Measurements from ENCODE around the gene TLK1.
"Not testable (repeated sequence)": the region's sequence is repeated elsewhere in the genome, so short reads cannot be mapped to it uniquely, and the experiment has no call there.

The TLK1 gene

DNA sequence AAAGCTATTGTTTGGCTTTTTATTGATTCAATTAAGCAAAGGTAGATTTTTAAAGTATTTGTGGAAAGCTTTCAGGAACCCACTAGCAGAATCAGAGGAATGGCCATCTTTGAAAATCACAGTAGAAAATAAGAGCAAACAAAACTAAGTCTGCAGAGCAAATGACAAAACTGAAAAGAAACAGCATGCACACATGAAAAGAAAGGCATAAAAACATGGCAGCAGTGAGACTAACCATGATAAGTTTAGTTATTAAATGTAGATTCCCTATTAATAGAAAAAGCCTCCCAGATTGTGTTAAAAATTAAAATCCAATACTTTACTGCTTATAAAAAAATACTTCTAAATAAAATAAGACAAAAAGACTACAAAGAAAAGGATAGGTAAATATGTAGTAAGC is 9.1 kb upstream of the TLK1 start:
- no peaks in the 10 kb centered on the region for H3K36me3 ChIP-seq (ENCODE audit: control insufficient read depth, insufficient read depth, low read length)

DNA sequence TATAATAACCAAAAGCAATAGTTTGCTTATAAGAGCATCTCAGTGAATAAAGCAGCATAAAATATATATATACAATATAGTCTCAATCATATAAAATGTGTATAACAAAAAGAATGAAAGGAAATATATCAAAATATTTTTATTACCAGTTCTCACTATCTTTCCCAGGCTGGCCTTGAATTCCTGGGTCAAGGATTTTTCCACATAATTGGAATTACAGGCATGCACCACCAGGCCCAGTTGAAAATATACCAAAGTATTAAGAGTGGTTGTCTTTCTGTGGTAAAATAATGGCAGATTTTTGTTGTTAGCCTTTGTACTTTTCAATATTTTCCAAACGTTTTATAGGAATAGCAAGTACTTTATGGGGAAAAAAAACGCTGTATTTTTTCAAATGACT is 8.6 kb upstream of the TLK1 start:
- Histone ChIP-seq H3K4me3 (ENCODE audit: extremely low read depth, insufficient read depth, low read length, poor library complexity, severe bottlenecking) (no peak overlapping the region), H3K4me1 (ENCODE audit: control insufficient read depth, insufficient read depth, low read length, poor library complexity, severe bottlenecking) (no peaks in the 10 kb centered on the region), H3K9me3 (ENCODE audit: control insufficient read depth, low read length) (no peaks in the 10 kb centered on the region), H3K27ac (ENCODE audit: low read depth, low read length, severe bottlenecking) (no peak overlapping the region), H3K36me3 (ENCODE audit: control insufficient read depth, insufficient read depth, low read length) (no peaks in the 10 kb centered on the region)
- WGBS, 2 experiments (ENCODE audit: insufficient coverage in 2 of 2) = 100% methylated on average over 1 of the region's 2 CpGs; no CpG with 5 or more reads in 1 of the 2 experiments

More for the DNA sequence above, 9.1 kb upstream of the TLK1 start:
- Histone ChIP-seq H3K4me3 (ENCODE audit: extremely low read depth, insufficient read depth, low read length, poor library complexity, severe bottlenecking) (no peak overlapping the region), H3K4me1 (ENCODE audit: control insufficient read depth, insufficient read depth, low read length, poor library complexity, severe bottlenecking) (no peaks in the 10 kb centered on the region), H3K9me3 (ENCODE audit: control insufficient read depth, low read length) (no peaks in the 10 kb centered on the region), H3K27ac (ENCODE audit: low read depth, low read length, severe bottlenecking) (no peak overlapping the region)

GRCh38 chr2:171167352-171167997 is 6.8 kb upstream of the TLK1 start:
- no CpG with 5 or more reads among the region's 1 CpG for WGBS, 2 experiments (ENCODE audit: insufficient coverage in 2 of 2)
- Histone ChIP-seq H3K36me3 (ENCODE audit: control insufficient read depth, insufficient read depth, low read length) (no peaks in the 10 kb centered on the region), H3K27ac (ENCODE audit: low read depth, low read length, severe bottlenecking) (no peak overlapping the region), H3K9me3 (ENCODE audit: control insufficient read depth, low read length) (no peaks in the 10 kb centered on the region), H3K4me1 (ENCODE audit: control insufficient read depth, insufficient read depth, low read length, poor library complexity, severe bottlenecking) (no peaks in the 10 kb centered on the region), H3K4me3 (ENCODE audit: extremely low read depth, insufficient read depth, low read length, poor library complexity, severe bottlenecking) (no peak overlapping the region)

GRCh38 chr2:171166328-171166983 is 5.8 kb upstream of the TLK1 start:
- H3K27ac ChIP-seq (ENCODE audit: low read depth, low read length, severe bottlenecking) = no peak overlapping the region
- H3K36me3 ChIP-seq (ENCODE audit: control insufficient read depth, insufficient read depth, low read length) = no peaks in the 10 kb centered on the region
- 91 to 92% methylated on average over 5 of the region's 6 CpGs for WGBS, 2 experiments (ENCODE audit: insufficient coverage in 2 of 2)
- no peaks in the 10 kb centered on the region for H3K9me3 ChIP-seq (ENCODE audit: control insufficient read depth, low read length)
- no peak overlapping the region for H3K4me3 ChIP-seq (ENCODE audit: extremely low read depth, insufficient read depth, low read length, poor library complexity, severe bottlenecking)
- H3K4me1 ChIP-seq (ENCODE audit: control insufficient read depth, insufficient read depth, low read length, poor library complexity, severe bottlenecking) = no peaks in the 10 kb centered on the region

GRCh38 chr2:171165967-171166327 is 5.3 kb upstream of the TLK1 start:
- Histone ChIP-seq H3K27ac (ENCODE audit: low read depth, low read length, severe bottlenecking) (no peak overlapping the region), H3K9me3 (ENCODE audit: control insufficient read depth, low read length) (no peaks in the 10 kb centered on the region), H3K4me3 (ENCODE audit: extremely low read depth, insufficient read depth, low read length, poor library complexity, severe bottlenecking) (no peak overlapping the region), H3K36me3 (ENCODE audit: control insufficient read depth, insufficient read depth, low read length) (no peaks in the 10 kb centered on the region), H3K4me1 (ENCODE audit: control insufficient read depth, insufficient read depth, low read length, poor library complexity, severe bottlenecking) (no peaks in the 10 kb centered on the region)
- WGBS, 2 experiments (ENCODE audit: insufficient coverage in 2 of 2) = no CpG with 5 or more reads among the region's 1 CpG

GRCh38 chr2:171163261-171163660 is 2.6 kb upstream of the TLK1 start:
- Histone ChIP-seq H3K4me1 (ENCODE audit: control insufficient read depth, insufficient read depth, low read length, poor library complexity, severe bottlenecking) (no peaks in the 10 kb centered on the region), H3K27ac (ENCODE audit: low read depth, low read length, severe bottlenecking) (no peak overlapping the region), H3K9me3 (ENCODE audit: control insufficient read depth, low read length) (no peaks in the 10 kb centered on the region), H3K4me3 (ENCODE audit: extremely low read depth, insufficient read depth, low read length, poor library complexity, severe bottlenecking) (no peak overlapping the region), H3K36me3 (ENCODE audit: control insufficient read depth, insufficient read depth, low read length) (no peaks in the 10 kb centered on the region)
- WGBS, 2 experiments (ENCODE audit: insufficient coverage in 2 of 2) = 78 to 97% methylated on average over 1 to 3 of the region's 4 CpGs

DNA sequence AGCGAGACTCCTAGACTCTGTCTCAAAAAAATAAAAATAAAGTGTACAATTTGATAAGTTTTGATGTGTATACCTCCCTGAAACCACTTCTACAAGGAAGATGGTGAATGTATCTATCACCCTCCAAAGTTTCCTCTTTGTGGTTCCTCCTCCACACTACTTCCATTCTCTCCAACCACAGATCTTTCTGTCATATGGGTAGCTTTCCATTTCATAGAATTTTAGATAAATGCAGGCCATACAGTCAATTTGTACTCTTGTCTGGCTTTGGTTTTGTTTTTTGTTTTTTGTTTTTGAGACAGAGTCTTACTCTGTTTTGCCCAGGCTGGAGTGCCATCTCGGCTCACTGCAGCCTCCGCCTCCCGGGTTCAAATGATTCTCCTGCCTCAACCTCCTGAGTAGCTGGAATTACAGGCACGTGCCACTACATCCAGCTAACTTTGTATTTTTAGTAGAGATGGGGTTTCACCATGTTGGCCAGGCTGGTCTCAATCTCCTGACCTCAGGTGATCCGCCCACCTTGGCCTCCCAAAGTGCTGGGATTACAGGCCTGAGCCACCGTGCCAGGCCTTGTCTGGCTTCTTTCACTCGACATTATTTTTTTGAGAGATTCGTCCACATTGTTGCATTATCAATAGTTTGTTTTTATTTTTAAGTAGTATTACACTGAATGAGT is 2.0 kb upstream of the TLK1 start:
- not testable (repeated sequence) for H3K4me1 ChIP-seq (ENCODE audit: control insufficient read depth, insufficient read depth, low read length, poor library complexity, severe bottlenecking); H3K27ac ChIP-seq (ENCODE audit: low read depth, low read length, severe bottlenecking); H3K9me3 ChIP-seq (ENCODE audit: control insufficient read depth, low read length); H3K4me3 ChIP-seq (ENCODE audit: extremely low read depth, insufficient read depth, low read length, poor library complexity, severe bottlenecking); H3K36me3 ChIP-seq (ENCODE audit: control insufficient read depth, insufficient read depth, low read length)
- 98 to 100% methylated on average over 3 to 5 of the region's 9 CpGs for WGBS, 2 experiments (ENCODE audit: insufficient coverage in 2 of 2)

DNA sequence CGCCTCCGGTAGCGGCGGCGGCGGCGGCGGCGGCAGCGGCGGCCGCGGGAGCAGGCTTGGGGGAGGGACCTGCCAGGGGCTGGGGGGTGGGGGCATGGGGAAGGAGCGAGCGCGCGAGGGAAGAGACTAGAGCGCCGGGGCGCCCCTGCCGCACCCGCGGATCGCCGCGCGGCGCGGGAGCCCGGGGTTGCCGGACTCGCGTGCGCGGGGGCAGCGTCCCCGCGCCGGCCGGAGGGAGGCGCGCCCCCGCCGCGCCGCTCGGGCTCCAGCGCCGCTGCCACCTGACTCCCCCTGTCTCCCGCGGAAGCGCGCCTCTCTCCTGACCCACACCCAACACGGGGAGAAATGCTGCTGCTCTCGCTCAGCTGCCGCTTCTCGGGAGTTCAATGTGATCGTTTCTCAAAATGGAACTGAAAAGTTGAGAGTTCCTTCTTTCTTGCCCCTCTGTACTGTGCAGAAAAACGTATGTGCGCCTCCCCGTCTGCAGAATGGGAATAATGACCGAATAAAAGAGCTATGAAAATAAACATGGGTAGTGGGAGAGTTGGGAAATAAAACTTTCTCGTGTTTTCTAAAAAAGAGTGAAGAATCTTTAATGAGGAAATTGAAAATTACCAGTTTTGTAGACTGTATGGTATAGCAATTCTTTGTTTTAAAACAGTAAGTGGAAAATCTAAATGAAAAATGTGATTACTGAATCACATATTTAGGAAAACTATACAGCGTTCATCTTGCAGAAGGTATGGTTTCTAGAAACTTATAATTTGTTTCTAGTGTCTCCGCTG is 455 bp upstream of the TLK1 start:
- Histone ChIP-seq H3K36me3 (ENCODE audit: control insufficient read depth, insufficient read depth, low read length) (no peaks in the 10 kb centered on the region), H3K4me1 (ENCODE audit: control insufficient read depth, insufficient read depth, low read length, poor library complexity, severe bottlenecking) (no peaks in the 10 kb centered on the region), H3K4me3 (ENCODE audit: extremely low read depth, insufficient read depth, low read length, poor library complexity, severe bottlenecking) (peak overlapping the region; percentile 91), H3K27ac (ENCODE audit: low read depth, low read length, severe bottlenecking) (peak overlapping the region; percentile 97), H3K9me3 (ENCODE audit: control insufficient read depth, low read length) (no peaks in the 10 kb centered on the region)
- 0 to 2% methylated on average over 40 to 45 of the region's 65 CpGs for WGBS, 2 experiments (ENCODE audit: insufficient coverage in 2 of 2)

DNA sequence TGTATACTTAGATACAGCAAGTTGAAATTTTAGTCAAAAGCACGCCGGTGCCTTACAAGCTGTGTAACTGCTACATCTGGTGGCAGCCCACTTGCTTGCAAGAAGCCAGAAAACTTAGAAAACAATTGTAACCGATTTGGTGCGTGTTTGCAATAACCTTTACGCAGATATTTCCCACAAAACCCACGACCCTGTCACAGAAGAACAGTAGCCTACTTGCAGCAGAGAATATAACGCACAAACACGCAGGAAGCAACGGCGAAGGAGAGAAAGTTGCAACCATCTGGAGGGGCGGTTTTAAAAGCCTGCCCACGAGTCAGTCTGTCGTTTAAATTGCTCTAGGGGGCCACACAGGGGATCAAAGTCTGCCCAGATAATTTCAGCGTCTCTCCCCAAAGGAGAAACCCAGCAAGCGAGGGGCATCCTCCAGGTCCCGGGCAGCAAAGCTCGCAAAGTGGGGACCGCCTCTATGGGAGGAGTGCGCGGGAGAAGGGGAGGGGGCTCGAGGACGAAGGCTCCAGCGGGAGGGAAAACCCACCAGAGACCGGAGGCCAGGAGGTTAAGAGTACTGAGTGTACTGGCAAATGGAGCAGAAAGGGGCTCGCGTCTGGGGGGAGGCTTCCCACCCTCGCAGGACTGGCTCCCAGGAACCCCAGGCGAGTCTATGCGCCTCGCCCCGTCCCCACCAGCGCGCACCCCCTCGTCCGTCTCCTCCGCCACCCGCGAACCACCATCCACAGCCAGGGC is 1.1 kb downstream of the TLK1 start:
- H3K9me3 ChIP-seq (ENCODE audit: control insufficient read depth, low read length) = no peaks in the 10 kb centered on the region
- H3K4me1 ChIP-seq (ENCODE audit: control insufficient read depth, insufficient read depth, low read length, poor library complexity, severe bottlenecking) = no peaks in the 10 kb centered on the region
- peak overlapping the region; percentile 91 for H3K4me3 ChIP-seq (ENCODE audit: extremely low read depth, insufficient read depth, low read length, poor library complexity, severe bottlenecking)
- H3K36me3 ChIP-seq (ENCODE audit: control insufficient read depth, insufficient read depth, low read length) = no peaks in the 10 kb centered on the region
- peak overlapping the region; percentile 97 for H3K27ac ChIP-seq (ENCODE audit: low read depth, low read length, severe bottlenecking)
- 0 to 1% methylated on average over 20 to 25 of the region's 38 CpGs for WGBS, 2 experiments (ENCODE audit: insufficient coverage in 2 of 2)

DNA sequence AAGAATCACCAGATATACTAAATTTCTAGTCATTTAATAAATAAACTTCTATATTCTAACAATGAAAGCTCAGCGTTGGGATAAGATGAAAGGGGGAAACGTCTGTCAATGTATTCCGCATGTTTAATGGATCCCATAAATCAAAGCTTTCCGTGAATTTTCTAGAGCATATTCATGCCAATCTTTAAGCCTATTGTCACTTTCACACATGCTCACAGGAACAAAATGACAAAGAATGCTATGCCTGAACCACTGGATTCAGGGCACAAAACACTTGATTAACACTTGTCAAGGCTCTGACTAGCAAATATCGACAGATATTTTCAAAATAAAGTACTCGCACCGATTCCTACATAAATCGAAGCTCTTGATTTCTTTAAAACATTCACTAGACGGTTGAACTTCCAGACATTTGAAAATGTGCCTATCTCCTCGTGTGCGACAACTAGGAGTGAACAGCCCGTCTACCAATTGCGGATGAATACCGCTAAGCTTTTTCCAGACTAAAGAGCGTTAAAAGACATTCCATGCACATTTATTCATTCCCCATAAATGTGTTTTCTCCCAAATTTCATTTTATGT is 1.8 kb downstream of the TLK1 start:
- Histone ChIP-seq H3K27ac (ENCODE audit: low read depth, low read length, severe bottlenecking) (peak overlapping the region; percentile 97), H3K36me3 (ENCODE audit: control insufficient read depth, insufficient read depth, low read length) (no peaks in the 10 kb centered on the region), H3K9me3 (ENCODE audit: control insufficient read depth, low read length) (no peaks in the 10 kb centered on the region), H3K4me3 (ENCODE audit: extremely low read depth, insufficient read depth, low read length, poor library complexity, severe bottlenecking) (peak overlapping the region; percentile 91), H3K4me1 (ENCODE audit: control insufficient read depth, insufficient read depth, low read length, poor library complexity, severe bottlenecking) (no peaks in the 10 kb centered on the region)
- 0% methylated on average over 7 to 11 of the region's 15 CpGs for WGBS, 2 experiments (ENCODE audit: insufficient coverage in 2 of 2)

Measured in mesodermal cell (in vitro differentiated cells).